ENCODE data around the gene JAK1. TPM values are rescaled to one million over a fixed set of nuclear protein-coding genes. Genes with fewer than 3 reads are reported as not detected.

JAK1 gene
- 85.8 TPM for total RNA-seq

DNA sequence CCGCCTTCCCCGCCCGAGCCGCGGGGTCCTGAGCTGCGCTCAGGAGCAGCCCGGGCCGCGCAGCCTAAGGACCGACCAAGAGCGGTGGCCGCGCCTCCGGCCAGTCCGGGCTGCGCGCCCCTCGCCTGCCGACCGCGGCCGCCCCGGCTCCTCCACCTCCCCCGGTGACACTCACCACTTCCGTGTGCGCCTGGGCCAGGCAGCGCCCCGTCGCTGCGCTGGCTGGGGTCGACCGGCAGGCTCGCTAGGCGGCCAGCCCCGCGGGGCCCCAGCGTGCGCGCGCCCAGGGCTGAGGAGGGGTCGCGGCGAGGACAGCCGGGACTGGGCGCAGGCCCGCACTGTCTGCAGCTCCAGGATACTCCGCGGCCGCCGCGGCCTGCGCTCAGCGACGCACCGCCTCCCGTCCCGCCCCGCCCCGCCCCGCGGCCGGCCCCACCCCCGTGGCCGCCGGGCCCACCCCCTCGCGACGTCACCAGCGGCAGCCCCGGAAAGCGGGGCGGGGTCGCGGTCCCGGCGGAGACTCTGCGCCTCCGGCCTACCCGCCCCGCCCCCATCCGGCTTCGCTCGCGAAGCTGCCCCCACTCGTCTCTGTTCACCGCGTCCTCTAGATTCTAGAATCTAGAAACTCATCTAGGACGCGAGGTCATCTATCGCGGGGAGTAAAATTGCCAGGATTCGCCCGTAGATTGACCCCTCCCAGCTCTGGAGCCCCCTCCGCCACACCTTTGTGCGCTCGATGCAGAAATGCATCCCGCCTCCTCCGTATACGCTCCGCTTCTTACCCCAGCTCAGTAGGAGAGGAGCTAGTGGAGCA lies at the start of gene JAK1:
JAK1 (minus strand) TSS at position 392 of the 814 bp plus-strand sequence. CDS start 80,285 bp downstream, outside the sequence.

Small RNAs within 50 kb of the gene (small RNA-seq; reads per million reads assigned to genes)
- not detected for gene AL606517.2

Other genes starting within 250 kb of the JAK1 start
- 19.8 TPM for gene RAVER2, start 221.5 kb downstream of the JAK1 start, total RNA-seq
- 14.5 TPM for gene AK4, start 181.7 kb upstream of the JAK1 start, total RNA-seq

All from diencephalon (tissue), 1 donor.